Testis (tissue), 2 donors: ENCODE results near the gene ZNF675.

ENCODE experiments used
- CTCF ChIP-seq, 3 experiments: fragments of 450-650 bp in 2 of 3; fragments of 200-600 bp in 1 of 3; sonication (generic) in 1 of 3; IDR thresholded peaks; one replicate each; pipeline ENCODE4 v1.5.1; 2016 to 2019; ENCODE audit warnings: antibody characterized with exemption in 3 of 3, mild to moderate bottlenecking in 2 of 3, moderate library complexity in 1 of 3
- POLR2A ChIP-seq: fragments of 450-650 bp; IDR thresholded peaks from one replicate; pipeline ENCODE4 v1.6.1; 2017; ENCODE audit warnings: antibody characterized with exemption, mild to moderate bottlenecking, moderate library complexity

GRCh38 chr19:23699521-23699860 lies 12.5 kb upstream of the ZNF675 start:
- no peak for TF ChIP-seq CTCF (IDR thresholded peaks at IDR 0.05)
- TF ChIP-seq POLR2A, result no peak
